ENCODE data around the gene AHCY.

GRCh38 chr20:34350095-34350494, 46.9 kb upstream of the AHCY start:
- no peak for TF ChIP-seq USF2 (CRISPR knock-in tag; IDR thresholded peaks at IDR 0.05)
- TF ChIP-seq CTCF (IDR thresholded peaks at IDR 0.05) = no peak
- no peak for TF ChIP-seq JUN (CRISPR knock-in tag; IDR thresholded peaks at IDR 0.05)
- TF ChIP-seq MLX (CRISPR knock-in tag; IDR thresholded peaks at IDR 0.05) = no peak
- no peak for TF ChIP-seq CREB1 (CRISPR knock-in tag; IDR thresholded peaks at IDR 0.05)
- no peak for TF ChIP-seq MXD4 (CRISPR knock-in tag; IDR thresholded peaks at IDR 0.05; ENCODE audit: borderline replicate concordance)
- no peak for TF ChIP-seq ESRRA (CRISPR knock-in tag; IDR thresholded peaks at IDR 0.05; ENCODE audit: borderline replicate concordance)
- TF ChIP-seq ZNF317 (CRISPR knock-in tag; IDR thresholded peaks at IDR 0.05; ENCODE audit: borderline replicate concordance, low read depth) = no peak
- TF ChIP-seq NFE2L1 (CRISPR knock-in tag; IDR thresholded peaks at IDR 0.05) = no peak
